CD4-positive, alpha-beta memory T cell (primary cell): ENCODE results near the gene CBX5. TPM values are rescaled to one million over a fixed set of nuclear protein-coding genes. Genes with fewer than 3 reads are reported as not detected.

Source experiments
- CTCF ChIA-PET: fragments of 350-600 bp; sonication (Branson Sonifier 250); formaldehyde crosslinking; loops from one replicate; lab custom pipeline; 2021; ENCODE audit warnings: inconsistent platforms; ENCODE audit not compliant: partially characterized antibody; lab: Charles Lee
- POLR2A ChIA-PET: fragments of 350-600 bp; sonication (Branson Sonifier 250); formaldehyde crosslinking; loops from one replicate; lab custom pipeline; 2021; ENCODE audit not compliant: partially characterized antibody; lab: Charles Lee
- DNase-seq, 5 donors: peaks; one replicate each; pipeline versions ENCODE4 v3.0.0 to v3.0.0-alpha.2; 2020 to 2022; ENCODE audit warnings: mixed read lengths in 1 of 5
- H3K27ac ChIP-seq: one replicate; pipeline ENCODE4 v1.7.0; 2013; ENCODE audit warnings: low read depth, low read length
- H3K27me3 ChIP-seq: 2 replicates; pipeline ENCODE4 v1.7.0; 2013; ENCODE audit warnings: mild to moderate bottlenecking, low read length, moderate library complexity; ENCODE audit not compliant: insufficient read depth
- H3K36me3 ChIP-seq: 2 replicates; pipeline ENCODE4 v1.7.0; 2013; ENCODE audit warnings: mild to moderate bottlenecking, low read length, moderate library complexity; ENCODE audit not compliant: insufficient read depth
- H3K4me1 ChIP-seq: 2 replicates; pipeline ENCODE4 v1.7.0; 2013; ENCODE audit warnings: mild to moderate bottlenecking, low read length, moderate library complexity; ENCODE audit not compliant: insufficient read depth
- H3K4me3 ChIP-seq, 2 donors: one replicate each; pipeline ENCODE4 v1.7.0; 2013; ENCODE audit warnings: low read length in 2 of 2, mild to moderate bottlenecking in 1 of 2
- H3K9me3 ChIP-seq, 2 donors: one replicate each; pipeline ENCODE4 v1.7.0; 2013; ENCODE audit warnings: low read length in 2 of 2, control low read depth in 1 of 2; ENCODE audit not compliant: control insufficient read depth in 1 of 2
- H3K27ac Mint-ChIP-seq, 7 donors: one replicate each; pipeline ENCODE4 v1.8.0; 2020 to 2021; ENCODE audit warnings: mixed read lengths in 7 of 7, mild to moderate bottlenecking in 6 of 7, inconsistent platforms in 3 of 7, moderate library complexity in 3 of 7
- H3K27me3 Mint-ChIP-seq, 2 donors: one replicate each; pipeline ENCODE4 v1.8.0; 2020 to 2021; ENCODE audit warnings: mixed read lengths in 2 of 2
- H3K36me3 Mint-ChIP-seq, 2 donors: one replicate each; pipeline ENCODE4 v1.8.0; 2020 to 2021; ENCODE audit warnings: mixed read lengths in 2 of 2, inconsistent platforms in 1 of 2, mild to moderate bottlenecking in 1 of 2
- H3K4me1 Mint-ChIP-seq, 4 donors: one replicate each; pipeline ENCODE4 v1.8.0; 2020 to 2021; ENCODE audit warnings: mixed read lengths in 4 of 4, mild to moderate bottlenecking in 1 of 4
- H3K4me3 Mint-ChIP-seq, 8 donors: one replicate each; pipeline ENCODE4 v1.8.0; 2020 to 2021; ENCODE audit warnings: mixed read lengths in 8 of 8, mild to moderate bottlenecking in 7 of 8, moderate library complexity in 6 of 8, inconsistent platforms in 3 of 8
- H3K9me3 Mint-ChIP-seq, 8 donors: one replicate each; pipeline ENCODE4 v1.8.0; 2020 to 2021; ENCODE audit warnings: mixed read lengths in 8 of 8, mild to moderate bottlenecking in 5 of 8, inconsistent platforms in 3 of 8, moderate library complexity in 1 of 8
- intact Hi-C: fragments of 100-400 bp; cut with micrococcal nuclease; formaldehyde crosslinking; loops from one replicate; pipeline ENCODE4 v1.15.1; 2023
- polyA plus RNA-seq, 2 donors: library from polyadenylated mRNA; unstranded; fragments of 300-500 nt; fragmentation: Illumina TruSeq; gene quantifications; one replicate each; pipeline ENCODE4 v1.2.3, GENCODE V29; 2021
- total RNA-seq, 2 experiments: library from RNA; stranded (reverse); gene quantifications; one replicate each; pipeline ENCODE4 v1.2.3, GENCODE V29; 2021

CBX5 gene
- total and polyA plus RNA-seq, 4 experiments from 2014 or later = 13.3 to 76.3 (median 45.1) TPM

- no peak for DNase-seq
- peaks cover 10% of the 10 kb centered on the region for H3K4me1 ChIP-seq
These were observed 95.7 kb downstream of the CBX5 start for GRCh38 chr12:54184024-54184805.

GRCh38 chr12:54182981-54183380, 96.9 kb downstream of the CBX5 start:
- Histone ChIP-seq H3K4me1 (peaks cover 6% of the 10 kb centered on the region), H3K36me3 (peaks cover 8% of the 10 kb centered on the region), H3K4me3 (no peak overlapping the region), H3K9me3 (no peaks in the 10 kb centered on the region), H3K27me3 (no peaks in the 10 kb centered on the region), H3K27ac (no peak overlapping the region)
- peak overlapping the region in 1 of 7 donors; percentile 64 for H3K27ac Mint-ChIP-seq
- H3K36me3 Mint-ChIP-seq = peaks cover 14 to 29% of the 10 kb centered on the region in 2 donors
- intact Hi-C loops = no loop called here
- H3K4me3 Mint-ChIP-seq = no peak overlapping the region
- CTCF ChIA-PET = interaction anchor here (5.1 kb wide), 1 partner anchor 9 kb away, joined by 15 read pairs; no protein-coding TSS in a partner anchor
- no peaks in the 10 kb centered on the region for H3K9me3 Mint-ChIP-seq
- POLR2A ChIA-PET = no interaction called here
- peaks cover 9 to 21% (median 15%) of the 10 kb centered on the region in 4 donors for H3K4me1 Mint-ChIP-seq
- no peaks in the 10 kb centered on the region for H3K27me3 Mint-ChIP-seq
- no peak for DNase-seq

More at GRCh38 chr12:54184024-54184805, 95.7 kb downstream of the CBX5 start:
- ChIA-PET POLR2A (no interaction called here), CTCF (interaction anchor here (0.6 to 1.2 kb wide), 2 partner anchors 17 to 68 kb away, joined by 3 to 4 read pairs; no protein-coding TSS in a partner anchor)
- Mint-ChIP-seq H3K36me3 (peaks cover 14 to 31% of the 10 kb centered on the region in 2 donors), H3K27ac (no peak overlapping the region), H3K27me3 (no peaks in the 10 kb centered on the region), H3K9me3 (no peaks in the 10 kb centered on the region), H3K4me3 (no peak overlapping the region), H3K4me1 (peaks cover 13 to 28% (median 20%) of the 10 kb centered on the region in 4 donors)
- Histone ChIP-seq H3K27me3 (no peaks in the 10 kb centered on the region), H3K27ac (no peak overlapping the region), H3K9me3 (no peaks in the 10 kb centered on the region), H3K4me3 (no peak overlapping the region), H3K36me3 (peaks cover 8% of the 10 kb centered on the region)
- intact Hi-C loops = no loop called here

GRCh38 chr12:54182086-54182485, 97.8 kb downstream of the CBX5 start:
- peaks cover 6 to 12% (median 8%) of the 10 kb centered on the region in 4 donors for H3K4me1 Mint-ChIP-seq
- Histone ChIP-seq H3K4me1 (no peaks in the 10 kb centered on the region), H3K9me3 (no peaks in the 10 kb centered on the region), H3K27ac (no peak overlapping the region), H3K4me3 (no peak overlapping the region), H3K36me3 (peaks cover 8% of the 10 kb centered on the region), H3K27me3 (no peaks in the 10 kb centered on the region)
- CTCF ChIA-PET = interaction anchor here (5.1 kb wide), 1 partner anchor 10 kb away, joined by 15 read pairs; no protein-coding TSS in a partner anchor
- DNase-seq = no peak
- intact Hi-C loops = no loop called here
- POLR2A ChIA-PET = no interaction called here
- no peak overlapping the region for H3K27ac Mint-ChIP-seq
- no peaks in the 10 kb centered on the region for H3K27me3 Mint-ChIP-seq
- no peak overlapping the region for H3K4me3 Mint-ChIP-seq
- no peaks in the 10 kb centered on the region for H3K9me3 Mint-ChIP-seq
- H3K36me3 Mint-ChIP-seq = peaks cover 14 to 28% of the 10 kb centered on the region in 2 donors

Other genes starting within 250 kb of the CBX5 start
- gene HOXC5, start 247.1 kb downstream of the CBX5 start, total RNA-seq = not detected
- gene HOXC5, start 247.1 kb downstream of the CBX5 start, polyA plus RNA-seq = not detected
- not detected for gene HOXC4, start 226.3 kb downstream of the CBX5 start, total RNA-seq
- gene HOXC4, start 226.3 kb downstream of the CBX5 start, polyA plus RNA-seq = not detected
- gene SMUG1, start 91.1 kb downstream of the CBX5 start, total RNA-seq = 10 to 100 TPM; 27.2 to 30.7 TPM
- 10 to 100 TPM; 24.6 to 38.2 TPM for gene SMUG1, start 91.1 kb downstream of the CBX5 start, polyA plus RNA-seq
- 1,000 to 10,000 TPM in 1 of 2 experiments, 100 to 1,000 TPM in 1; 986 to 1,061 TPM for gene HNRNPA1, start 604 bp upstream of the CBX5 start, total RNA-seq
- gene HNRNPA1, start 604 bp upstream of the CBX5 start, polyA plus RNA-seq = 100 to 1,000 TPM; 756 to 958 TPM
- gene NFE2, start 20.9 kb upstream of the CBX5 start, total RNA-seq = not detected
- under 1 TPM in 1 of 2 donors, not detected in 1; 0.25 TPM for gene NFE2, start 20.9 kb upstream of the CBX5 start, polyA plus RNA-seq
- 10 to 100 TPM; 81.6 to 92.0 TPM for gene COPZ1, start 45.0 kb upstream of the CBX5 start, total RNA-seq
- 100 to 1,000 TPM; 149 to 200 TPM for gene COPZ1, start 45.0 kb upstream of the CBX5 start, polyA plus RNA-seq
- gene GPR84, start 84.4 kb upstream of the CBX5 start, total RNA-seq = under 1 TPM in 1 of 2 experiments, not detected in 1; 0.36 TPM
- gene GPR84, start 84.4 kb upstream of the CBX5 start, polyA plus RNA-seq = not detected
- gene ZNF385A, start 104.6 kb upstream of the CBX5 start, total RNA-seq = 1 to 10 TPM; 1.8 to 2.1 TPM
- not detected for gene ZNF385A, start 104.6 kb upstream of the CBX5 start, polyA plus RNA-seq
- gene ITGA5, start 139.1 kb upstream of the CBX5 start, total RNA-seq = 100 to 1,000 TPM; 158 to 162 TPM
- gene ITGA5, start 139.1 kb upstream of the CBX5 start, polyA plus RNA-seq = 10 to 100 TPM; 28.8 to 64.7 TPM
- gene GTSF1, start 193.5 kb upstream of the CBX5 start, total RNA-seq = 1 to 10 TPM; 4.2 to 7.0 TPM
- 10 to 100 TPM; 15.8 to 38.5 TPM for gene GTSF1, start 193.5 kb upstream of the CBX5 start, polyA plus RNA-seq
- 100 to 1,000 TPM; 134 to 138 TPM for gene NCKAP1L, start 217.6 kb upstream of the CBX5 start, total RNA-seq
- 100 to 1,000 TPM in 1 of 2 donors, 10 to 100 TPM in 1; 93.4 to 107 TPM for gene NCKAP1L, start 217.6 kb upstream of the CBX5 start, polyA plus RNA-seq